ENCODE results near the gene RNF121. TPM values are rescaled to one million over a fixed set of nuclear protein-coding genes. Genes with fewer than 3 reads are reported as not detected.

Gene RNF121
- total and polyA plus RNA-seq, 2 of the 8 experiments (the other 6 are each of a cell fraction or from before 2014, with no cell fraction given) = 39.7 to 51.6 TPM

GRCh38 chr11:71979602-71980001, 50.8 kb downstream of the RNF121 start (continued):
- no peak for TF ChIP-seq E2F6 (IDR thresholded peaks at IDR 0.05)
- TF ChIP-seq KDM4A (IDR thresholded peaks at IDR 0.05; ENCODE audit: low read depth, low read length, severe bottlenecking) = no peak

Measured in H1 (cell line).